Stimulated activated CD8-positive, alpha-beta memory T cell treated with anti-CD3 and anti-CD28 coated beads, Interleukin-7, amount 100 ng/mL, for 4 hours (primary cell): Measurements from ENCODE around the gene OR4K17.
"Not testable (repeated sequence)": the region's sequence is repeated elsewhere in the genome, so short reads cannot be mapped to it uniquely, and the experiment has no call there.

Experiments
- DNase-seq, 2 donors: peaks; one replicate each; pipeline ENCODE4 v3.0.0-alpha.2; 2020; ENCODE audit warnings: low read depth in 2 of 2

The OR4K17 gene, protein sequence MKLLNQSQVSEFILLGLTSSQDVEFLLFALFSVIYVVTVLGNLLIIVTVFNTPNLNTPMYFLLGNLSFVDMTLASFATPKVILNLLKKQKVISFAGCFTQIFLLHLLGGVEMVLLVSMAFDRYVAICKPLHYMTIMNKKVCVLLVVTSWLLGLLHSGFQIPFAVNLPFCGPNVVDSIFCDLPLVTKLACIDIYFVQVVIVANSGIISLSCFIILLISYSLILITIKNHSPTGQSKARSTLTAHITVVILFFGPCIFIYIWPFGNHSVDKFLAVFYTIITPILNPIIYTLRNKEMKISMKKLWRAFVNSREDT

DNA sequence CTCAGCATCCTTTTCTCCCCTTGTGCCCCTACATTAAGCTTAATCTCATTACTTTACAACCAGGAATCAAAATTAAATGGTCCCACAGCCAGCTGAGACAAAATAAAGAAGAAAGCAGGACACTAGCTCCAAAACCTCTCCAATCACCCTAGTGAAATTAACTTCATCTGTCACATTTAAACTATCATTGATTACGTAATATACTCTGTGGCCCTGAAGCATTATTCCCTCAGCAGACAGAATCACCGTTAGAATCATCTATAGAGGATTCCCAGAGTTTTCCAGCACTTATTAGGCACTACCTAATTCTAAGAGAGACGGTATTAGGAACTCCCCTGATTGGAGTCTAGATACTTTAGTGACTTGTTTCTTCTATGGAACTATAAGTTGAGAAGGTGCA, at the start of gene OR4K17:
OR4K17 (plus strand) TSS at position 302 of the 400 bp plus-strand sequence. CDS start 6,761 bp downstream, outside the sequence.
- no peak for DNase-seq

DNA sequence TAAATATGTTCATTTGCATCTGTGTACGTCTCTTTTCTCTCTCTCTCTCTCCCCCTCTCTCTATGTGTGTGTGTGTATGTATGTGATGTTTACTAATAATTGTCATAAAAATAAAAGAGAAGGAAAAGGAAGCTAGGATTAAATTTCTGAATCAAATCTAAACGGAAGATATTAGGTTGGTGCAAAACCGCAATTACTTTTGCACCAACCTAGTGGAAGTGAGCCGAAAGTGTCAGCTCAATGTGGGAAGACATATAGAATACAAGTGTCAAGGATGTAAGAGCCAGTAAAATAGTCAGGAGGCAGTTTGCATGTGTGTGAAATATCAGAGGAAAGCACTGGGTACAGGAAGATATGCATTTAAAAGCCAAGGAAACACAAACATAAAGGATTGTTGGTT, 18.5 kb upstream of the OR4K17 start:
- no peak for DNase-seq

GRCh38 chr14:20093442-20093841, 17.1 kb upstream of the OR4K17 start:
- DNase-seq = no peak

- DNase-seq = not testable (repeated sequence)
Measured at GRCh38 chr14:20098926-20099770, 11.4 kb upstream of the OR4K17 start.

DNA sequence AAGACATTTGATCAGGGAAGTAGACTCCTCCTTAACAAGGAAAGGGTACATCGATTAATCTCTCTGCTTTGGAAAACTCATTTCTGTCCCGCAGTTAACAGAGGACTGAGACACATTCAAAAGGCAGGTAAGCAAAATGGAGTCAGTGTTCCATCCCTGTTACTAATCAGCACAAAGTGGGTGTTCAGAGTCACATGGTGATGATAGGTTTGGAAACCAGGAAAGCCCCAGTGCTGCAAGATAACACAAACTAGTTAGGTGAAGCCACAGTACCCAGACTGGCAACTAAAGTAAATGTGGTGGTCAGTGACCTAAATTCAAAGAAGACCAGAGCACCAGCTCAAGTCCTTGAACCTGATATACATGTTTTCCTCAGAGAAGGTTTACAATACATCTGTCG, 1.8 kb downstream of the OR4K17 start:
- DNase-seq = no peak

- no peak for DNase-seq
Measured at GRCh38 chr14:20116748-20117147, 6.2 kb downstream of the OR4K17 start.

DNA sequence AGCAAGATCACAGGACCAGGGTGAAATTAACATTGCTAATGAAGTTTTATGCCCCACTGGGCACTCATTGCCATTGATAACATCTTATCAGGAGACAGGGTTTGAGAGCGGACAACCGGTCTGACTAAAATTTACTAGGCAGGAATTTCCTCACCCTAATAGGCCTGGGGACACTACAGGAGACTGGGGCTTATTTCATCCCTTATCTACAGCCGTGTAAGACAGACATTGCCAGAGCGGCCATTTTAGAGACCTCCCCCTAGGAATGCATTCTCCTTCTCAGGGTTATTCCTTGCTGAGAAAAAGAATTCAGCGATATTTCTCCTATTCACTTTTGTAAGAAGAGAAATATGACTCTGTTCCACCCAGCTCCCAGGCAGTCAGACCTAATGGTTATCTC, 8.3 kb downstream of the OR4K17 start:
- DNase-seq = no peak

GRCh38 chr14:20138520-20138919, 28.0 kb downstream of the OR4K17 start, which contains the start of gene OR4N5:
TSS of gene OR4N5 (plus strand) at chr14:20138820. CDS start at chr14:20143736, 4,916 bp downstream.
- no peak for DNase-seq

DNA sequence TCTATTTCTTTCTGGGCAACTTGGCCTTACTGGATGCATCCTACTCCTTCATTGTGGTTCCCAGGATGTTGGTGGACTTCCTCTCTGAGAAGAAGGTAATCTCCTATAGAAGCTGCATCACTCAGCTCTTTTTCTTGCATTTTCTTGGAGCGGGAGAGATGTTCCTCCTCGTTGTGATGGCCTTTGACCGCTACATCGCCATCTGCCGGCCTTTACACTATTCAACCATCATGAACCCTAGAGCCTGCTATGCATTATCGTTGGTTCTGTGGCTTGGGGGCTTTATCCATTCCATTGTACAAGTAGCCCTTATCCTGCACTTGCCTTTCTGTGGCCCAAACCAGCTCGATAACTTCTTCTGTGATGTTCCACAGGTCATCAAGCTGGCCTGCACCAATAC, 33.4 kb downstream of the OR4K17 start:
- DNase-seq = no peak

GRCh38 chr14:20144820-20145219, 34.3 kb downstream of the OR4K17 start:
- no peak for DNase-seq

DNA sequence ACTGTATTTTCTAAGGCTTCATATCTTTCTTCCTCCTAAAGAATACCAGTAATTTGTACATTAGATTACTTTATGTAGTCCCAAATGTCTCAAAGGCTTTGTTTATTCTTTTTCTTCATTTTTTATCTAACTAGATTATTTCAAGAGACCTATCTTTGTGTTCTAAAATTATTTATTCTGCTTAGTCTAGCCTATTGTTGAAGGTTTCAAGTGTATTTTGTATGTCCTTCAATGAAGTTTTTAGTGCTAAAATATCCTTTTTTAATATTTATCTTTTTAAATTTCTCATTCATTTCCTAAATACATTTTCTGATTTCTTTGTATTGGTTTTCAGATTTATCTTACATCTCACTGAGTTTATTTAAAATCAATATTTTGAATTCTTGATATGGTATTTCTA, 53.9 kb downstream of the OR4K17 start:
- DNase-seq = no peak

- DNase-seq = no peak
Measured at GRCh38 chr14:20167091-20167490, 56.6 kb downstream of the OR4K17 start.

DNA sequence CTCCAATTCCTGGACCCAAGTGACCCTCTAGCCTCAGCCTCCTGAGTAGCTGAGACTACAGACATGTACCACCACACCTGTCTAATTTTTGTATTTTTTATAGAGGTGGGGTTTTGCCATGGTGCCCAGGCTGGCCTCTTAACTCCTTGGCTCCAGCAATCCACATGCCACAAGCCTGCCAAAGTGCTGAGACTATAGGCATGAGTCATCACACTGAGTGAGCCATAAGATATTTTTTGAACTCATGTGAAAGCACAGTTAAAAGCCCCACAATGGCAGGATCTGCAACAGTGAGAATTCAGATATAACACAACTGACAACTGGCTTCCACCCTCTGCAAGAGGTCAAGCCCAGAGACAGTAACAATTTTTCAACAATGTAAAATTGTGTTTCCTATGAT, 59.3 kb downstream of the OR4K17 start:
- DNase-seq = not testable (repeated sequence)
